Spleen (tissue), 7 donors: ENCODE measurements around the gene NEDD4L.

ENCODE experiments used
- POLR2AphosphoS5 ChIP-seq, 3 donors: sonication (generic); formaldehyde crosslinking; IDR thresholded peaks; one replicate each; pipeline ENCODE4 v1.5.1; 2017; ENCODE audit warnings: antibody characterized with exemption in 3 of 3
- TF ChIP-seq, protein P1 (sequence below), 11 experiments: fragments of 200-600 bp in 7 of 11; fragments of 450-650 bp in 4 of 11; sonication (generic) in 4 of 11; IDR thresholded peaks in 8 of 11; conservative IDR thresholded peaks in 3 of 11; 1 replicate in 7 of 11; 2 replicates in 4 of 11; pipeline versions ENCODE4 v1.4.0 to v1.8.0; 2016 to 2021; ENCODE audit warnings: antibody characterized with exemption in 11 of 11, inconsistent platforms in 4 of 11, mild to moderate bottlenecking in 1 of 11
- donor health status: DM: no; HTN: no; CAD: no; lungs with moderate emphysema.
- donor health status: DM: no; HTN: no; CAD: no.
- donor health status: DM: no; HTN: no; CAD: no.

DNA sequence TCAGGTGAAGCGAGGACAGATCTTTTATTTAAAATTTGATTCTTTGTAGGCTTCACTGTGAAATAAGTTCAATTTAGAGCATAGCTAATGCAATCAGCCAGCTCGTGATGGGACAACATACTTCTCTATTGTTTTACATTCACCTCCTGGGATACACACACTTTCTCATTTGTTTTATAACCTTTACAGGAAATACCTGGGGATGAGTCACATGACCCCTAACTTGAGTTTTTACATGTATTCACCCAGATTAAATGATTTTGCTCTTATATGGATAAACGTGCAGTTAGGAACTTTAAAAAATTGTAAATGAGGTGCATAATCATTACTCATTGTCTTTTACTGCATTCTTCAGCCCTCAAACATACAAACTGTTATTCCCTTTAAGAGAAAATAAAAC is 152.1 kb downstream of the NEDD4L start:
- TF ChIP-seq, protein P1, sequence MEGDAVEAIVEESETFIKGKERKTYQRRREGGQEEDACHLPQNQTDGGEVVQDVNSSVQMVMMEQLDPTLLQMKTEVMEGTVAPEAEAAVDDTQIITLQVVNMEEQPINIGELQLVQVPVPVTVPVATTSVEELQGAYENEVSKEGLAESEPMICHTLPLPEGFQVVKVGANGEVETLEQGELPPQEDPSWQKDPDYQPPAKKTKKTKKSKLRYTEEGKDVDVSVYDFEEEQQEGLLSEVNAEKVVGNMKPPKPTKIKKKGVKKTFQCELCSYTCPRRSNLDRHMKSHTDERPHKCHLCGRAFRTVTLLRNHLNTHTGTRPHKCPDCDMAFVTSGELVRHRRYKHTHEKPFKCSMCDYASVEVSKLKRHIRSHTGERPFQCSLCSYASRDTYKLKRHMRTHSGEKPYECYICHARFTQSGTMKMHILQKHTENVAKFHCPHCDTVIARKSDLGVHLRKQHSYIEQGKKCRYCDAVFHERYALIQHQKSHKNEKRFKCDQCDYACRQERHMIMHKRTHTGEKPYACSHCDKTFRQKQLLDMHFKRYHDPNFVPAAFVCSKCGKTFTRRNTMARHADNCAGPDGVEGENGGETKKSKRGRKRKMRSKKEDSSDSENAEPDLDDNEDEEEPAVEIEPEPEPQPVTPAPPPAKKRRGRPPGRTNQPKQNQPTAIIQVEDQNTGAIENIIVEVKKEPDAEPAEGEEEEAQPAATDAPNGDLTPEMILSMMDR (IDR thresholded peaks at IDR 0.05 in 8 of 11, conservative IDR thresholded peaks at IDR 0.05 in 3 of 11) = no peak
- TF ChIP-seq POLR2AphosphoS5 (IDR thresholded peaks at IDR 0.05) = no peak
